ENCODE results near the gene GPR158.
"Not testable (repeated sequence)": the region's sequence is repeated elsewhere in the genome, so short reads cannot be mapped to it uniquely, and the experiment has no call there.

Gene GPR158, protein sequence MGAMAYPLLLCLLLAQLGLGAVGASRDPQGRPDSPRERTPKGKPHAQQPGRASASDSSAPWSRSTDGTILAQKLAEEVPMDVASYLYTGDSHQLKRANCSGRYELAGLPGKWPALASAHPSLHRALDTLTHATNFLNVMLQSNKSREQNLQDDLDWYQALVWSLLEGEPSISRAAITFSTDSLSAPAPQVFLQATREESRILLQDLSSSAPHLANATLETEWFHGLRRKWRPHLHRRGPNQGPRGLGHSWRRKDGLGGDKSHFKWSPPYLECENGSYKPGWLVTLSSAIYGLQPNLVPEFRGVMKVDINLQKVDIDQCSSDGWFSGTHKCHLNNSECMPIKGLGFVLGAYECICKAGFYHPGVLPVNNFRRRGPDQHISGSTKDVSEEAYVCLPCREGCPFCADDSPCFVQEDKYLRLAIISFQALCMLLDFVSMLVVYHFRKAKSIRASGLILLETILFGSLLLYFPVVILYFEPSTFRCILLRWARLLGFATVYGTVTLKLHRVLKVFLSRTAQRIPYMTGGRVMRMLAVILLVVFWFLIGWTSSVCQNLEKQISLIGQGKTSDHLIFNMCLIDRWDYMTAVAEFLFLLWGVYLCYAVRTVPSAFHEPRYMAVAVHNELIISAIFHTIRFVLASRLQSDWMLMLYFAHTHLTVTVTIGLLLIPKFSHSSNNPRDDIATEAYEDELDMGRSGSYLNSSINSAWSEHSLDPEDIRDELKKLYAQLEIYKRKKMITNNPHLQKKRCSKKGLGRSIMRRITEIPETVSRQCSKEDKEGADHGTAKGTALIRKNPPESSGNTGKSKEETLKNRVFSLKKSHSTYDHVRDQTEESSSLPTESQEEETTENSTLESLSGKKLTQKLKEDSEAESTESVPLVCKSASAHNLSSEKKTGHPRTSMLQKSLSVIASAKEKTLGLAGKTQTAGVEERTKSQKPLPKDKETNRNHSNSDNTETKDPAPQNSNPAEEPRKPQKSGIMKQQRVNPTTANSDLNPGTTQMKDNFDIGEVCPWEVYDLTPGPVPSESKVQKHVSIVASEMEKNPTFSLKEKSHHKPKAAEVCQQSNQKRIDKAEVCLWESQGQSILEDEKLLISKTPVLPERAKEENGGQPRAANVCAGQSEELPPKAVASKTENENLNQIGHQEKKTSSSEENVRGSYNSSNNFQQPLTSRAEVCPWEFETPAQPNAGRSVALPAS (N-terminal part only)

DNA sequence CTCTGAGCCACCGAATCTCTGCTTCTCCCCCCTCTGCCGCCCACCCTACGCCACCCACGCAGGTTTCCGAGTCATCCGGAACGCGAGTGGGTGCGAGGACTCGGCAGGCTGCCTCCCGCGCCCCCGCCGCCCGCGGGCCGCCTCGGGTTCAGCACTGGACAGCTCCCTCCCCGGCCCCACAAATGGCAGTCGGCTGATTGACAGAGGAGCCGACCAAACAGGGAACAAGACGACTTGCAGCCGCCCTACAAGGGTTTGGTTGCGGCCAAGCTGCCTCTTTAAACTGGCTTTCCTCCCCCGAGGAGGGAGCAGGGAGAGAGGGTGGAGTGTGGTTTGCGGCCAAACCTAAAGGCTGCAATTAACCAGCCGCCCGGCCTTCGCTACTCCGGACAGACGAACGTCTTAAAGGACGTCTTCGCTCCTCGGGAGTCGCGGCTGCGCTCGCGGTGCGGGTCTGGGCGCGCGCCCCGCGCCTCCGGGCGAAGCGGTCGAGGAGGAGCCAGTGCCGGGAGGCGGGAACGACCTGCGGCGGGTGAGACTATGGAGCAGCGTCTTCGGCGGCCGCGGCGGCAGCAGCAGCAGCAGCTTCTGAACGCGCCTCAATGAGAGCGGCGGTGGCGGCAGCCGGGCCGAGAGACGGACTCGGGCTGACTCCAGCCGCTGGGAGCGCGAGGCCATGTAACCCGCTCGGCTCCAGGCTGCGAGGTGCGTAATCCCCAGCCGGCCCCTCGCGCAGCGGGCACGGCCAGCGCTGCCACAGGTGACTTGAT lies at the start of gene GPR158:
TSS of gene GPR158 (plus strand) at position 541 of the 770 bp plus-strand sequence. CDS start 420 bp downstream, outside the sequence.
- FAIRE-seq: no peak

DNA sequence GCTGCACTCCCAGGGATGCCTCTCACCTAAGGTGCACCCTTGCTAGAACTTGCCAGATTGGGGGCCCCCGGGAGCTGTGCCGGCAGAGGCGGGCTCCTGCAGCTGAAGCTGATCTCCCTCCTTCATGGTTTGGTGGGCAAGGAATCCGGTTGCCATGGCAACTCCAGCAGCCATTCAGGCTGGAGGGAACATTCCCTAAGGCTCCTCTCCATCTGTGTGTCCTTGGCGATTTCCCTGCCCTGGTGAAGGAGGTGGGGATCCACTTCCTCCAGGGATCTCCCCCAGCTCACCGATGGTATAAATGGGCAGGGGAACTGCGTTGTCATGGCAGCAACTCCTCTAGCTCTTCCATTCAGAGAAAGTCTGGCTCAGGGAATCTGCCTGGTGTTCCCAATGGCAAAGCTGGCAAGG lies 49.6 kb upstream of the GPR158 start:
- no peak for FAIRE-seq

DNA sequence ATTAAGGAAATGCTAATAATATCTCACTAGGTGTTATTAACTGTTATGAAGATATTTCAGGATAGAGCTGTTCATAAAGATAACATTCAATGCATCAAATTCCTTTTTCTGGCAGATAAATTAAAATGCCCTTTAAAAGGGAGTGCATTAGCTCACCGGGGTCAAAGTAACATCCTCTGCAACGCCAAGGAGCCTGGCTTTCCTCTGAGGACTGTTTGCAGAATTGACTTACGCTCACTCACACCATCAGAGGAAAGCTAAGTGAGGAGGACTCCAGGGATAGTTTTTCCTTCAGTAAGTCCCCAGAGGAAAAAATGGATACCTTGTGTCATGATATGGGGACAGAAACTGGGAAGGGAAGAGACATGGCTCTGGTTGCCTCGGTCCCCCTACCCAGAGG lies 45.2 kb upstream of the GPR158 start:
- no peak for FAIRE-seq

DNA sequence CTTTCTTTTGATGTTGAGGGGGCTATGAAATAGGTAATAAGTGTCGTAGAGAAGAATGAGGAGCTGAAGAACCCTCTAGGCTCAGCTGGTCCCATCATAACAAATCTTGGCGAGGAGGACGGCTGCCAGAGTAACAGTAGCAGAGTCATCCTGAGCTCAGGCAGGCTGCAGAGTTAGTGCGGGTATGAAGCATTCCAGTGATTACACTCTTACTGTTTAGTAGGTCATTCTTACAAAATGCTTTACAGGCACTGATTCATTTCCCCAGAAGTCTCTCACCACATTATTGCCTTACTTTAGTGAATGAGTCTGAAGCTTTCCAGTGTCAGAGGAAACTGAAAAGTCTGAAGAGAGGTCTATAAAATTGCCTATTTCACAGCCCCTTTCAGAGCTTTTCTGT lies 43.9 kb upstream of the GPR158 start:
- FAIRE-seq: no peak

DNA sequence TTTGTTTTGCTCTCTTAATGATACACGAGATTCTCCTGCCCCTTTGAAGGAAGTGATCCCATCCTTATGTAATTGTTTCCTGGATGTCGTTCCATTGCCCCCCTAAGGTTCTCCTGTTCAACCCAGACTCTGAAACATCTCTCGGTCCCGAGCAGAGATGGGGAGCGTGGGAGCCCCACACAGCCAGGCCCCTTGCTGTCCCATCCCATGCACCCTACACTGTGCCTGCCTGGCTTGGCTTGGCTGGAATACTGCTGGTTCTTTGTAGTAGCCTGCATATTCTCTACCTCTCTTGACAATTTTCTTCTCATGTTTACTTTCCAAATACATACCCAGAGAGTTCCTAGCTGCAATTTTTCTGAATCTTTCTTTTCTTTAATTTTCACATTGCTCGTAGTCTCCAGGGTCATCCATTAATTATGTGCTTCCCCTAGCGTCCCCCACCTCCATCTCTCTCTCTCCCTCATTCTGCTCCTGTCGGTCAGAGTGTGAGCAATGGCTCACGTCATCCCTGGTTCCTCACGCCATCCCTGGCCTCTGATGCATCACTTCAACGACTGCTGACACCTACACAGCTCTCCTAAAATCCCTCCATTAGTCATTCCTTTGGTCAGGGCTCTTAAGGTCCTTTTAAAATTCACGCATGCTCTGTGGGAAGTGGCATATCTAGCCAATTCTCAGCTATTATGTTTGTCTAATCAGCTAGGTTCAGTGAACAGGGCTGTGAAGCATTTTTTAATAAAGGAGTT lies 32.5 kb upstream of the GPR158 start:
- FAIRE-seq: no peak

DNA sequence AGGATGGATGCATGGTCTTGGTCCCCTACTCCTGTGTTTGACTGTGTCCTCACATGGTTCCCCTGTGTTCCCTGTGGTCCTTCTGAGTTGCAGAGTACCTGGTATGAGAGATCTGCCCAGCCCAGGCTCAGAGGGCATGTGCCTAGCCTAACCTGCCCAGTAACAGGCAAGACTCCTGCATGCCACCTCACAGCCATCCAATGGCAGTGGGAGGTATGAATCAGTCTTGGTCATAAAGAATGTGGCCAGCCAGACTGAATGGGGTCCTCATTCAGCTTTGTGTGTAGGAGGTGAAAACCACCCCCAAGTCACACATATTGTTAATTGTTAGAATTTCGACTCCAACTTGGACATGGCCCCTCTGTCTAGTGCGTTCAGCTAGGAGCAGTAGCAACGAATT lies 17.2 kb upstream of the GPR158 start:
- FAIRE-seq: no peak

DNA sequence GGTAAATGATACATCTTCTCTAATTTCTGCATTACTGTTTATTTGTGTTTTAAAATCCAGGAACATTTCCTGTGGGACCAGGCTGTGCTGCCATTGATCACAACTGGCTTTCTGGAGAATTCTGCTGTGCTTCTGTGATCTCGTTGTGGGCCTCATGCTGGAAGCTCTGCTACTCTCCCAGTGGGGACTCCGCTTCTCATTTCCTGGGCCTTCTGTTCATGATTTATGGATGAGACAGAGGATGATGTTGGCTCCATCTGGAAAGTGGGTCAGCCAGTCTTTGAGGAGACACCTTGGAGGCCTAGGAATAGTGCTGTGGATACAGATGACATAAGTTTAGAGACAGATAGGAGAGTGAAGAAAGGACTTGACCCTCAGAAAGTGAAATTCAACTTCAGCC lies 15.2 kb upstream of the GPR158 start:
- no peak for FAIRE-seq

DNA sequence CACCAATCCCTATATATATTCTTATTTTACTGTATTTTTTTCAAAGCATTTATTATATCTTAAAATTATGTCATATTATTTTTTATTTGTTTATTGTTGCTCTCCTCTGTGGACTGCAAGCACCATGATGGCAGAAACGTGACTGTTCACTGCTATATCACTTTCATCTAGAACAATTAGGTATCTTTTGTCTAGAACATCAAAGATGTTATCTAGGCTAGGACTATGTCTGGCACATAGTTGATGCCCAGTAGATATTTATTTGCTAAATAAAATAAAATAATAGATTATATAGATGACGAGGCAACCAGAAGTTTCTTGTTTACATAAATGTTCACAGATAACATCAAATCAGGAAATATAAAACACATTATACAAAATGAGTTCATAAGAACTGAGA lies 12.4 kb upstream of the GPR158 start:
- FAIRE-seq: no peak

DNA sequence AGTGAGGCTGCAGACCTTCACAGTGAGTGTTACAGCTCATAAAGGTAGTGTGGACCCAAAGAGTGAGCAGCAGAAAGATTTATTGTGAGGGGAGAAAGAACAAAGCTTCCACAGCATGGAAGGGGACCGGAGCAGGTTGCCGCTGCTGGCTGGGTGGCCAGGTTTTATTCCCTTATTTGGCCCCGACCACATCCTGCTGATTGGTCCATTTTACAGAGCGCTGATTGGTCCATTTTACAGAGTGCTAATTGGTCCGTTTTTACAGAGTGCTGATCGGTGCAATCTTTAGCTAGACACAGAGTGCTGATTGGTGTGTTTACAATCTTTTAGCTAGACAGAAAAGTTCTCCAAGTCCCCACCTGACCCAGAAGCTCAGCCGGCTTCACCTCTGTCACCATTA lies 11.3 kb upstream of the GPR158 start:
- FAIRE-seq: not testable (repeated sequence)

DNA sequence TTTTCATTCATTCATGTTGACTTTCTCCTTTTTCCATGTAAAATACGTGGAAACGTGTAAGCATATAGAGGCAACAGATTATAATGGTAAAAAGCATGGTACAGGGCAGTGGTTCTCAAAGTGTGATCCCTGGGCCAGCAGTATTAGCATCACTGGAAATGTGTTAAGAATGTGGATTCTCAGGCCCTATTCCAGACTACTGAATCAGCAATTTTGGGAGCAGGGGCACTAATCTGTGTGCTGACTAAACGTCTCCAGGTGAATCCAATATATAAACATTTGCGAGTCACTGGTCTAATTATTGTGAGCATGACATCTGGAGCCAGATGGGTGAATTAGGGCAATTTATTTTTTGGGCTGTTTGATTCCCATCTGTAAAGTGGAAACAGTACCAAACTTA lies 5.1 kb upstream of the GPR158 start:
- no peak for FAIRE-seq

DNA sequence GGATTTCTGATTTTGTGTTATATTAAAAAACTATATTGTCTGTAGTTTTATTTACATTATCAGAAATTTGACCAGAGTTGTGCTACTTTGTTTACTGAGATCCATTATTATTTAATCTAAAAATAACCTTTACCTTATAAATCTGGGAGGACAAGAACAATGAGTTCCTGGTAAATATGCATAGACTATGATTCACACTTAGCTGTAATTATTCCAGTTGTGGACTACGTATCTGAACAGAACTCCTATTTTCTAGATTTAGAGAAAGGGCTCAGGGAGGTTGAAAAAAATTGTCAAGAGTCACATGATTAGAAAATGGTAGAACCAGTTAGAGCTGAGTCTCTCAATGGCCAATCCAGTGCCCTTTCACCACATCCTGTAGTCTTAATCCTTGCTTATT lies 4.2 kb upstream of the GPR158 start:
- no peak for FAIRE-seq

DNA sequence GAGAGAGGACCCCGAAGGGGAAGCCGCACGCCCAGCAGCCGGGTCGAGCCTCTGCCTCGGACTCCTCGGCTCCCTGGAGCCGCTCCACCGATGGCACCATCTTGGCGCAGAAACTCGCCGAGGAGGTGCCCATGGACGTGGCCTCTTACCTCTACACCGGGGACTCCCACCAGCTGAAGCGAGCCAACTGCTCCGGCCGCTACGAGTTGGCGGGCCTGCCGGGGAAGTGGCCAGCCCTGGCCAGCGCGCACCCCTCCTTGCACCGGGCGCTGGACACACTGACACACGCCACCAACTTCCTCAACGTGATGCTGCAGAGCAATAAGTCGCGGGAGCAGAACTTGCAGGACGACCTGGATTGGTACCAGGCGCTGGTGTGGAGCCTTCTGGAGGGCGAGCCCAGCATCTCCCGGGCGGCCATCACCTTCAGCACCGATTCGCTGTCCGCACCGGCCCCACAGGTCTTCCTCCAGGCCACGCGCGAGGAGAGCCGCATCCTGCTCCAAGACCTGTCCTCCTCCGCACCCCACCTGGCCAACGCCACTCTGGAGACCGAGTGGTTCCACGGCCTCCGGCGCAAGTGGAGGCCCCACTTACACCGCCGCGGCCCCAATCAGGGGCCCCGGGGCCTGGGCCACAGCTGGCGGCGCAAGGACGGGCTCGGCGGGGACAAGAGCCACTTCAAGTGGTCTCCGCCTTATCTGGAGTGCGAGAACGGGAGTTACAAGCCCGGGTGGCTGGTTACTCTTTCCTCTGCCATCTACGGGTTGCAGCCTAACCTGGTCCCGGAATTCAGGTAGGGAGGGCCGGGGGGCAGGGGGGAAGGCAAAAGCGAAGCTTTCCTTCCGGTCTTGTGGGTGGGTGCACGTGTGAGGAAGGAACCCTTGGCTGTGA lies 973 bp downstream of the GPR158 start:
- FAIRE-seq: no peak

DNA sequence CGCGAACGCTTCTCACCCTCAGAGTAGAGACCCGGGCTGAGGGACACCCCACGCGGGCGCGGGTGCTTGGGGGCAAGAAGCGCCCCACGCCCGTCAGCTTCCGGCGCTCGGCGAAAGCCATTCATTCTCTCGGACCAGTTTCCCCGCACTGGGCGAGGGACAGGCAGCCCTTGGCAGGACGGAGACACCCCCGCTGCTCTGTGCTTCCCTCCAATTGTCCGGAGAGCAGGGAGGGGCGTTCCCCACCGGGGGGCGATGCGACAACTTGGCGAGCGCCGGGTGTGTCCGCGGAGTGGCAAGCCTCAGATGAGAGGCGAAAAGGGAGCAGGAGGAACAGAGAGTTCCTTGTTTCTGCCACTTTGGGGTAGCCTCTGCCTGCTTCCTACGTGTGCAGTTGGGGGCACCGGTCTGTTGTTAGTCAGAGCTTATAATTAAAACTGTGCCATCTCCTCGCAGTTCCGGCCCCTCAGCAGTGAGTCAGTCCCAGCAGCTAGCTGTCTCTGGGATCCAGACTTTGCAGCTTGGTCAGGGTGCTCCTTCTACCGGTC lies 1.7 kb downstream of the GPR158 start:
- FAIRE-seq: no peak

DNA sequence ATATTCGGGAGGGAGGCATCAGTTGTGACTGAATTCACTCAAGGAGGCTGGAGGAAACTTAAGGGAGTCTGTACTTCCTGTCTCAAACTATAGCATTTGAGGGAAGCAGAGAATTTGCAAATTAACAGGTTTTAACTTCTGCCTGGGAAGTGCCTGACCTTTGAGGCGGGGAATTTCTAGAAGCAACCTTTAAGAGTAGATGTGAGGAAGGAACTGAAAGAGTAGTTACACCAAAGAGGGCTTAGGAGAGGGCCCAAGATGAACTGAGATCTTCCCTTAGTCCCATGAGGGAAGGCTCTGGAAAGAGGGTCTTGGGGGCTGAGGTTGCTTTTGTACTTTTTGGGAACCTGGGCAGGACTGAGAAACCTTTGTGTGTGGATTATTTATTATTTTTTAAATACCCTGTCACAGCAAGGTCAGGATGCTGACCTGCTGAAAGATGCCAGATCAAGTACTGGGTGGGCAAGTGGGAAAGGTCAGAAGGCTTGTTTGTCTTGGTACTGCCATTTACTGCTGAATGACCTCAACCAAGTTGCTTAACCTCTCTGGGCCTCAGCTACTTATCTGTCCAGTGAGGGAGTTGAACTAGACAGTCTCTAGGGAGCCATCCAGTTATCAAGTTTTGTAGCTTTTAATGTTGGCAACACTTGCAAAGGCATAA lies 2.4 kb downstream of the GPR158 start:
- no peak for FAIRE-seq

DNA sequence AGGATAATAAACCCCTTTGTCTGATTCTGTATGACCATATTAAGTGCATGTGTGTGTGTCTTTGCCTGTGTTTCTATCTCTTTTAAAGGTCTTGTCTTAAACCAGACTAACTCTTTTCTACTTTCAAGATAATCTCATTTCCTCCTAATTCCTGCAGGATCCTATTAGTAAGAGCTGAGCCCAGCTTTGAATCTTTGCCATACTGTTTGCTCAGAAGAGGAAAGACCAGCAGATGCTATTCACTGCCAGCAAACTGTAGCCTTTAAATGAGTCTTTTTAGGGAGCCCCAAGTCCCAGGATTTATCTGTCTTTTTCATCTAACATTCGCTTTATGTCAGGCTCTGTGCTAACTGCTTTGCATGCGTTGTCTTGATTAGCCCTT lies 2.9 kb downstream of the GPR158 start:
- FAIRE-seq: no peak

DNA sequence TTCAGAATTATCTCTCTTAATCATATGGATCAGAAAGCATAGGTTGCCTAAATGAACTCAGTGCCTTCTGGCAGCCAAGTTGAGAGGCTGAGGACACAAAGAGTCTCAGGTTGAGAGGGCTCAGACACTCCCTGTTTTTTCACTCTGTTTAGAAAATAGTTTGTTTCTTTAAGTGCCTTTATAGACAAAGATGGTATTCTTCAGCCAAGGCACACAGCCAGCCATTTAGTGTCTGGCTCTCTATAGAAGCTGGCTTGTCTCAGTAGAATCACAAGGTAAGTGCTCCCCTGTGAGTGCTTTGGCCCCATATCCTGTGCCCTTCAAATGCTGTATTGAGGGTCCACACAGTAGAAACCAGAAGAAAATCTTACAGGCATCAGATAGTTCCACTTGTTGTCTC lies 3.6 kb downstream of the GPR158 start:
- FAIRE-seq: no peak

DNA sequence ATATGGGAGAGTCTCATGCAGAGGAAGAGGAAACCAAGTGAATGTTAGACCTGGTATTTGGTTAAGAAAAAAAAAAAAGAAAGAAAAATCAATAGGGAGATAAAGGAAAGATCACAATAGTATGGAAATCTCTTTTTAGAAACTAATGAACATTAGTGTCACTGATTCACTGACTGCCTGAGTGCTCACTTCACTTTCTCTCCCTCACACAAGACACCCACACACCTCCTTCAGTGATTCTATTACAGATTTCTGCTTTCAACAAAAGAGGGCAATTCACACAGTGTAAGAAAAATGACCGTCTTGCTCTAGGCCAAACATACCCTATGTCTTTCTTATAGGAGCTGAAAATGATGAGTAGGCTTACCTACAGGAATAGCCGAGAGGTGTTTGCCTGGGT lies 6.0 kb downstream of the GPR158 start:
- FAIRE-seq: no peak

DNA sequence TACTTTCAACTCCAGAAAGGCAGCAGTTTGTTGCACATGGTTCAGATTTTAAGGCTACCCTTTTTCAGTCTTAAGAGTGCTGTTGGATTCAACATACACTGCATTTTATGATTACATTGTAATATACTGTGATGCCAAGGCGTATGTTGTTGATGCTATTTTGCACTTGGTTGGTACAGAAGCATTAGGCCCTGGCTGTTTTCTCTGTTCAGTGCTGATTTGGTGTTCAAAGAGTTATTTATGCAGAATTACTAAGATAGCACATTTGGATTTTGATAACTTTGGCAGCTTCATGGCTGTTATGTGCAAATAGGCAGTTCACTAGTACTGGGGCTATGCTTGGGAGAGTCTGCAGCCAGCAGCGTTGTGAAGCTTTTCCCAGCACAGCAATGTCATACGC lies 7.8 kb downstream of the GPR158 start:
- no peak for FAIRE-seq

DNA sequence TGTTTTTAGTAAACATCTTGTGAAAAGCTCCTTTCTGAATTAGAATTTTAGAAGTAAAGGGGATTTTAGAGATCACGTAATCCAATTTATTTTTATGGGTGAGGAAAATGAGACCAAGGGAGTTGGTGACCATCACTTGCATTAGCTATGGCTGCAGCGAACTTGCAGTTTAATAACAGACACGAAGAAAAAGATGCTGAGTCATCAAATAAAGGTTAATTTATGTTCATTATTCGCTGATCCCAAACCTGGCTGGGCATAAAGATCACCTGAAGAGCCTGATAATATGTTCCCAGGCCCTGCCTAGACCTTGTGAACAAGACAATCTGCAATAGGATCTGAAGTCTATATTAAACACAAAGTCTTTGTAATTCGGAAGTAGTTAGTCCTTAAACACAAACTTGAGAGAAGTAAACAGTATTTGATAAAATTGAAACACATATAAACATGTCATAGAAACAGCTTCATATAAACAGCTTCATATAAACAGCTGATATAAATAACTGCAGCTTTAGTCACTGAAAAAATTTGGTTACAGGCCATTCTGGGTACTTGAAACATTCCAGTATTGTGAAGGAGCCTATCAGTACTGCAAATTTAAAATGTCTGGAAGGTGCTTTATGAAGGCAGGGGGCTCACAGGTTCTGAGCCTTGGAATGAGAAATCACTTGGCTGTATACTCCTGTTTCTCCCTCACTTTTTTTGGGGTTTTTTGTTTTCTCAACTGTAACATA lies 16.5 kb downstream of the GPR158 start:
- no peak for FAIRE-seq

All from A204.1 (cell line).